Hematopoietic multipotent progenitor cell treated with erythropoietin and hydrocortisone succinate and interleukin-3 and kit ligand, for 6 days (in vitro differentiated cells): ENCODE results near the gene ANKRD33B.
"Not testable (repeated sequence)": the region's sequence is repeated elsewhere in the genome, so short reads cannot be mapped to it uniquely, and the experiment has no call there.

Experiments used
- DNase-seq: peaks from one replicate; pipeline ENCODE4 v3.0.0-alpha.2; 2015

The ANKRD33B gene

DNA sequence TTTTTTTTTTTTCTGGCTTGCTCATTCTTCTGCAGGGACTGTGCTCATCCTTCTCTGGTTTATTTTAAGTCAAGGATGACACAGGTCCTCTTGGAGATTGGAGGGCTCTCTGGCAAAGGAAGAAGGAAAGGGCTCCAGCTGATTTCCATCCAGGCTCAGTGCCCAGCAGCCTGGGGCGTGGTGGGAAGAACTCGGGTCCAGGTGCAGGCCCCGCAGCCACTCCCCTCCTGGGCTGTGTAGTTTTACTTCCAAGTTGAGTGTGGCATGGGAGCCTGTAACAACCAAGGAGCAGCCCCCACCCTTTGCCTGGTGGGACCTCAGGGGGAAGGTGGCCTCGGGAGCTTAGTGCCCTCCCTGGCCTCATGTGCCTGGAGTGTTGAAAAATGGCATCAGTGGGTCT is 58.9 kb downstream of the ANKRD33B start:
- no peak for DNase-seq

DNA sequence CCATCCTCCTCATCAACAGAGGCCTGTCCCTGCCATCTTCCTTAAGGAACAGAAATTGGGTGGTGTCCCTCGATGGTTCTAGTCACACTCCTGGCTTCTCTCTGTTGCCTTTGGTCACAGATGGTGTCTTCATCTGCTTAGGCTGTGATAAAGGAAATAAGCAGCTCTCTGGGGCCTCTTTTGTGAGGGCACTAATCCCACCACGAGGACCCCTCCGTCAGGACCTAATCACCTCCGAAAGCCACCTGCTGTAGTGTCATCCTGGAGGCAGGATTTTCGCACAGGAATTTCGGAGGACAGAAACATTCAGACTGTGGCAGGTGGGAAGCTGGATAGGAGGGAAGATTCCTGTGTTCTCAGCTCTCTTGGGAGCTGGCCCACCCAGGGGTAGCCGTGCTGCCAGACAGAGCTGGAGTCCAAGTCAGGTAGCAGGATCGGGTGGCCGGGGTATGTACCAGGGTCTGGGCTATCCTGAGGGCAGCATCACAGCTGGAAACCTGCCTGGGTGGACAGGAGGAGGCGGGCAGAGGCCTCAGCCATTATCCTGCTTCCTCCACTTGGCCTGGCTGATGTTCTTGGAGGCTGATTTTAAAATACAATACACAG is 59.5 kb downstream of the ANKRD33B start:
- no peak for DNase-seq

DNA sequence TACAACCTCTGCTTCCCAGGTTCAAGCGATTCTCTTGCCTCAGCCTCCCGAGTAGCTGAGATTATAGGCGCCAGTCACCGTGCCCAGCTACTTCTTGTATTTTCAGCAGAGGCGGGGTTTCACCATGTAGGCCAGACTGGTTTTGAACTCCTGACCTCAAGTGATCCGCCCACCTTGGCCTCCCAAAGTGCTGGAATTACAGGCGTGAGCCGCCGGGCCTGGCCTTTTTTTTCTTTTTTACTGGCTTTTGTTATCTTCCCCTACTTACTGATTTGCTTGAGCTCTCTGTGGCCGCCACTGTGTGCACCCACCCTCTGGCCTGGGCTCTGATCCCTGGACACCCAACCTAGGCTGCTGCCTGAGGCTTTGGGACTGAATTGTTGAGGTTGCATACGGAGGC is 60.3 kb downstream of the ANKRD33B start:
- DNase-seq, result no peak

DNA sequence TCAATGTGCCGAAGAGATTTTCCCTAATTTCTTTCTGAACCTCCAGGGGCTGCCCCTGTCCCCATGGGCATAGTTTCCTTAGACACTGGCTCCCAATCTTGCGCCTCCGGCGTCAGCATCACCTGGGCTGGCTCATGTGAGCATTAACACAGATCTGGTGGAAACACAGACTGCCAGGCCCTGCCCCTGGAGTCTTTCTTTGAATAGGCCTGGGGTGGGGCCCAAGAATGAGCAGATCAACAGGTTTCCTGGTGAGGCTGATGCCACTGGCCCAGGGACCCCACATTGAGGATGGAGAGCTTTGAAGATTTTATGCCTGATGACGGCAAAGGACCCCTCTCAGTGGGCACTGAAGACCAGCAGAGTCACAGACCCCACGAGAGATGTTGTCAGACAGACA is 60.8 kb downstream of the ANKRD33B start:
- no peak for DNase-seq

DNA sequence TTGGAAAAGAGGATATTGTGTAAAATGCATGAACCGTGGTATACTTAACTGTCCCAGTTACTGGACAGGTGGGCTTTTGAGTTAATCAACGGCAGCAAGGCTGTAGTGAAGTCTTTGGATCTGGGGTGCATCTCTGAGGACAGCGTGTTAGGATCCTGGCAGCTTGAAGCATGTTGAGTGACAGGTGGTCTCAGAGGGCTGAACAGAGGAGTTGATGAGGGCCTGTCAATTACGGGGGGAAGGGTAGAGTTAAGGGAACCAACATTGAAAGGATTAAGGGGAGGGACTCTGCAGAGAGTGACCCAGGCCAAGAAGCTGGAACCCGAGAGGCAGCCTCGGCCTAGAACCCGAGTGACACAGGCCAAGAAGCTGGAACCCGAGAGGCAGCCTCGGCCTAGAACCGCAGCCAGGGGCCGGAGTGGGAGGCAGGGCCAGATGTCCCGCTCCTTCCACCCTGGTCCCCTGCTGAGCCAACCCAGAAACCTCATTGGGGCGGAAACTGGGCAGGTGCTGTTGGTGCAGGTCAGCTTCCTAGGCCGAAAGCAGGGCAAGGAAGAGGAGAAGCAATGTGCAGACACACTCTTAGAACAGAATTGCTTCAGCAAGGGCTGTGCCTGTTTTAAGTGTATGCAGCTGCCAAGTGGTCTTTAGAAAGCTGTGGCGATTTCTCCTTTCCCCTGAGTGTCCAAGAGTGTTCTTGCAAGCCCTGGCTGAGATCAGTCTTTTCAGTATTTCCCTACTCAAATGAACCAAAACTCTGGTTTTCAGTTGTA is 62.0 kb downstream of the ANKRD33B start:
- DNase-seq, result no peak

DNA sequence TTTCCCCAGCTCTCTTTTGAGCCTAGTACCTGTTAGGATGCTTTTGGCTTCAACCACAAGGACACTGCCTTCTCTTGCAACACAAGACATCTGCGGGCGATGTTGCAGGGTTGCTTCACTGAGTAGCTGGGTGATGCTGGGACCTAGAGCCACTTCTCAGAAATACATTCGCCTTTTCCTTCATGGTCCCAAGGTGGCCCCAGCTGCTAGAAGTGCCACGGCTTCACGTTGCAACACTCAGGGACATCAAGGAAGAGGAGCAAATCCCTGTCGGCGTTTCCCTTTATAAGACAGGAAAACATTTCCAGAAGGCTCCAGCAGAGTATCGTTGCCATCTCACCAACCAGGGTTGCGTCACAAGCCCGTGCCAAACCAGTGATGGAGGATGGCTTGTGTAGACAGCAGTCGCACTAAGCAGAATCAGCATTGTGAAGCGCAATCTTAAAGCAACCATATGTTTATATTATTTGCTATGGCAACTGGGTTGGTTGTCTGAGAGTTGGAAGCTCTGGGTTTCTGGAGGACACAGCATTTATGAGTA is 62.7 kb downstream of the ANKRD33B start:
- peak; percentile 68 for DNase-seq

DNA sequence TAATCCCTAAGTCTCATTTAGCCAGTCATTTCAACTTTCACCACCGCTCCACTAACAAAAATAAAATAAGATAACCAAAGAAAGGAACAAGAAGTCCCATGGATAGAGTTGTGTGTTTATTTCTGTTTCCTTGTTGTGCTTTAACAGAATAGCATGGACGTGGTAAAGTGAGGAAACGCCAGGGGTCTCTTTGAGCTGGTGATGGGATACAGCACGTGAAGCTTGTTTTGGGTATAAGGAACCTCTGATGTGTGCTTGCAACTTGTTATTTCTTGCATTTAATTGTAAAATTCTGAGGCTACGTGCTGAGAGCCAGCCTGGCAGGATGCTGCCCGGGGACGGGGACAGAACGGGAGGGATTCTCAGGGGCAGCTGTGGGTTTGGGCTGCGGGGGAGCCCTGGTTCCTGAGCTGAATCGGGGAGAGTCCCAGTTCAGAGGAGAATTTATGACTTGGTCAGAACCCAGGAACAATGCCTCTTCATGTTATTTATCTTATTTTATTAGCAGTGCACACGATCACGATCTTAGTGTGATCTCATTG is 63.4 kb downstream of the ANKRD33B start:
- DNase-seq, result no peak

DNA sequence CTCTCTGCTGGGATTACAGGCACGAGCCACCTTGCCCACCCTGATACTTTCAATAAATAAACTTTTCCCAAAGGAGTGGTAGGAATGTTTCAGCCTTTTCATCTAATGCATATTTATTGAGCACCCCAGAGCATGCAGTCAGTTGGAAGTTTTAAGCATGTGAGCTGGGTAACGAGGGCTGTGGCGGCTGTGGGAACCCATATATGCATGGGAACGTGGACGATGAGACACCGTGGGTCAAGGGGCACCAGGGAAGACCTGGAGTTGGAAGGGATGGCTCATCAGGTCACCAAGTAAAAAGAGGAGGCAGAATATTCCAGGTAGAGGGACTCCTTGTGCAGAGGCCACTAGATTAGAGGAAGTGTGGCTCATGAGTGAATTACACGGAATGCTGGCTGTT is 64.7 kb downstream of the ANKRD33B start:
- no peak for DNase-seq

DNA sequence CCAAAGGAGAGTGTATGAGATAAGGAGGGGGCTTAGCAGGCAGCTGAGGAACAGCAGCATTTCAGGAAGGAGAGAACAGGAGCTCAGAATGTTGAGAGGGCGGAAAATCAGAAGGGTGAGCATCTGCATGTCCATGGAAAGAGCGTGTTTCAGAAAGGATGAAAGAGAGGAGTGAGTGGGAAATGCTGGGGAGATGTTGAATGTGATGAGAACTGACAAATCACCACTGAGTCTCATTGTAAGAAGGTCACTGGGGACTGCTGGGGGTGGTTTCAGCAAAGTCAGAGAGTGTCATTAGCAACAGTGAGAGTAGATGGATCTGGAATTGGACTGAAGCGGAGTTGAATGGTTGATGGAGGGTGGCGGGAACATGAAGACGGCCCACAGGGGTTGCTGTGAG is 65.8 kb downstream of the ANKRD33B start:
- DNase-seq, result no peak

DNA sequence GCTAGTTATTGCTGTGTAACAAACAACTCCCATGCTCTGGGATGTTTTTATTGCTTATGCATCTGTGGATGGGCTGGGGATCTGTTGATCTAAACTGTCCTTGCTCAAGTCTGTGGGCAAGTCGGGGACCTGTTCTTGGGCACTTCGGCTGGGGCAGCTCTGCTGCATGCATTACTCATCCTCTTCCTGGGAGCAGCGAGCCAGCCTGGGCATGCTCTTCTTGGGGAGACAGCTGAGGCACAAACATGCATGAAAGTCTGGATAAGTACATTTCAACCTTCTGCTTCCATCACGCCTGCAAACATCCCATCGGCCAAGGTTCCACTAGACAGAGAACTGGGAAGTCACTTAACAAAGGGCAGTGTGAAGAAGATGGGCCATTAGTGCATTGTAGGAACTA is 66.3 kb downstream of the ANKRD33B start:
- DNase-seq, result no peak

DNA sequence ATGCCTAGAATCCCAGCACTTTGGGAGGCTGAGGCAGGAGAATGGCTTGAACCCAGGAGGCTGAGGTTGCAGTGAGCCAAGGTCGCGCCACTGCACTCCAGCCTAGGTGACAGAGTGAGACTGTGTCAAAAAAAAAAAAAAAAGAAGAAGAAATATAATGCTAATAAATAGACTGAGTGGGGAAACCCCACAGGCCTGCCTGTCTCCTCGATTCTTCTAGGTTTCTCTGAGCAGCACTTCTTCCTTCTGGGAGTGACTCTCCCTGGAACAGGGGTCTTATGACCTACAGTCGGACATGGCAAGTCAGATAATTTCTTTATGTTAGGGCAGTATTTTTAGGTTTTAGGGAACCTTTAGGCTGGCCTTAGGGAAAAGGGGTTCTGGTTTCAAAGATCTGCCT is 66.9 kb downstream of the ANKRD33B start:
- DNase-seq, result not testable (repeated sequence)

DNA sequence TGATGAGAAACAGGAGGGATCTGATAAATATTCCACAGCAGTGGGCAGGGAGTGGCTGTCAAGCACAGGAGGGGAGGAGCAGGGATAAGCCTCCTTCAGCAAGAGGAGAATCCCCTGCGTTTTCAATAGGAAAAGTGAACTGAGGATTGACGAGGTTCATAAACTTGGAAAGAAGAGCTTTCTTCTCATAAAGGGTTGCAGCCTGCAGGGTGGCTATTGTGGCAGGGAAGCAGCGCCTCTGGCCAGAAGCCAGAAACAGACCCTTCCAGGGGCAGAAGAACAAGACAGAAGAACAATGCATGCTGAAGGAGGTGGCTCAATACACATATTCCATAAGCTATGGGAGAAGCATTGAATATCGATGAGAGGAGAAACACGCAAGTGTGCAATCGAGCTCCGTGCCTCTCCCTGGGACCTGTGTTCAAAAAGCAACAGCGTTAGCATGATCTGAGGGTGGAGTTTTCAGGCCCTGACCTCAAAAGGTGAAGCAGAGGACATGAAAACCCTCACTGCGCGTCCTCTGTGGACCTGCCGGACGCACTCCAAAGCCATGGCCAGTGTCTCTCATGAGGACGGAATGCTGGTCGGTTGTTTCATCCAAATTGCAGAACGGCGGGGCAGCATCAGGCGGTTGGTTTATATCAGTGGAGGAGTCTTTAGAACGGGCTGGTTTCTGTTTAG is 67.6 kb downstream of the ANKRD33B start:
- no peak for DNase-seq

DNA sequence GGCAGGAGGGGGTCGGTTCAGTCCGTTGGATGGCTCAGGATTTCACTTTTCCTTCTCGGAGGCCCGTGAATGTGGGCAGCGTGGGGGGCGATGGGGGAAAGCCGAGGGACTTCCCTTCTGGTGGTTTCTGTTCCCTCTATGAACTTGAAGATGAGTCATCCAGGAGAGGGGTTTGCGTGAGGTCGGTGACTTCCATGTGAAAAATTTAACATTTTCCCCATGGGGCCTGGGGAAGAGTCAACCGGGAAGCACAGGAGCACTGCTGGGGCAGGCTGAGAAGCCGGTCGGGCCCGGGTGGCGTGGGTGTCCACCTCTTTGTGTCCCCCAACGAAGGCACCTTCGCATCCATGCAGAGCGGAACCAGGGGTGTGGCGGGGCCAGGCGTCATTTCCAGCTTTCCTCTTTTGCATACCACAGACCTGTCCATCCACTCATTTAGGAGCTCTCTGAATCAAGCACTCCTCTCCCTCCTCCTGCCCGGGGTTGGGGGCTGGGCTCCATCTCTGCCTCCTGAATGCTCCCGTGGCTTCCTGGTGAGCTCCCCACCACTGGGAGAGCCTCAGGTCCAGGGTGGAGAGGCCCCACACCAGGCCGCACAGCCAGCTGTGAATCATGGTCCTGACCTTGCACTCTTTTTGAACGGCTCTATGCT is 68.4 kb downstream of the ANKRD33B start:
- no peak for DNase-seq

DNA sequence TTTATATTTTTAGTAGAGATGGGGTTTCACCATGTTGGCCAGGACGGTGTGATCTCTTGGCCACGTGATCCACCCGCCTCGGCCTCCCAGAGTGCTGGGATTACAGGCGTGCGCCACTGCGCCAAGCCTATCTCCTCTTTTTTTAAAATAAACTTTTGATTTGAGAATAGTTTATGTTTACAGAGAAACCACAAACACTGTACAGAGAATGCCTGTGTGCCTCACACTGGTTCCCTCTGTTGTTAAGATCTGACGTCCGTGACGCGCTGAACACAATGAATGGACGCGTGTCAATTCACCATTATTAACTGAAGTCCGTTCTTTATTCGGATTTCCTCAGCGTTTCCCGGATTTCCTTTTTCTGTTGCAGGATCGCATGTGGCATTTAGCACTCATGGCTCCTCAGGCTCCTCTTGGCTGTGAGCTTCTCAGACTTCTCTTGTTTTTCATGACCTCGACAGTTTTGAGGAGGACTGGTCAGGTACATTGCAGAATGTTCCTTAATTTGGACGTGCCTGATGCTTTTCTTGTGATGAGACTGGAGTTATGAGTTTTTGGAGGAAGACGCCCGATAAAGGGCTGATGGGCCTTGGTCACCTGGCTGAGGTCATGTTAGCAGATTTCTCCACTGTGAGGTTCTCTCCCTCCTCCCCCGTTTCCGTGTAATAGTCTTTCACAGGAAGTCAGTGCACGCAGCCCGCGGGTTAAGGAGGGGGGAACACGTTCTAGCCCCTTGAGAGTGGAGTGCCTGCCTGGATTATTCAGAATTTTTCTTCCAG is 69.6 kb downstream of the ANKRD33B start:
- DNase-seq, result no peak

DNA sequence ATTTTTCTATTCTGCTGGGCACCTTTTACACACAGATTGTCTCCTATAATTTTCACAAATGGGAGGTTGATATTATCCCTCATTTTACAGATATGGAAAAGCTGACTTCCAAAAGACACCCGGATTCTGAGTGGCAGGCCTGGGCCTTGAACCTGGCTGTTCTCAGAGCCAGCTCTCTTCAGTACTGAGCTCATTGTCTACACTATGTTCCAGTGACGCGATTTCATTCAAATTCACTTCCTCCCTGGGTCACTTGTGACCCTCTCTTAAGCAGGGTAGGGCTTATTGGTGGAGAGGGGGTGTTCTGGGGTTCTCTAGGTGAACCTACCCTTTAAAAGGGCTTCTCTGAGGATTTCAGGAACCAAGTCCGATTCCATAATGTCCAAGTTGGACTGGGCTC is 70.2 kb downstream of the ANKRD33B start:
- DNase-seq, result no peak

DNA sequence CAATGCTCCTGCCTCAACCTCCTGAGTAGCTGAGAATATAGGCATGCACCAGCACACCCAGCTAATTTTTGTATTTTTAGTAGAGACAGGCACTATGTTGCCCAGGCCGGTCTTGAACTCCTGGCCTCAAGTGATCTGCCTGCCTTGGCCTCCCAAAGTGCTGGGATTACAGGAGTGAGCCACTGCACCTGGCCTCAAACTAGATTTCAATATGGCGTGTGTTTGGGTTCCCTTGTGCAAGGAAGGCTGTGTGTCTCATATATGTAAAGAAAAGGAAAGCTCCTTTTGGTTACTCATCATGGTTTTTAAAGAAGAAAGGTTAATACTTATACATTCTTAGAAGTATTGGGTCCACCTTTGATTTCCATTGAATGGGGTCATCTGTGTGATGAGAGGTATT is 70.7 kb downstream of the ANKRD33B start:
- no peak for DNase-seq

DNA sequence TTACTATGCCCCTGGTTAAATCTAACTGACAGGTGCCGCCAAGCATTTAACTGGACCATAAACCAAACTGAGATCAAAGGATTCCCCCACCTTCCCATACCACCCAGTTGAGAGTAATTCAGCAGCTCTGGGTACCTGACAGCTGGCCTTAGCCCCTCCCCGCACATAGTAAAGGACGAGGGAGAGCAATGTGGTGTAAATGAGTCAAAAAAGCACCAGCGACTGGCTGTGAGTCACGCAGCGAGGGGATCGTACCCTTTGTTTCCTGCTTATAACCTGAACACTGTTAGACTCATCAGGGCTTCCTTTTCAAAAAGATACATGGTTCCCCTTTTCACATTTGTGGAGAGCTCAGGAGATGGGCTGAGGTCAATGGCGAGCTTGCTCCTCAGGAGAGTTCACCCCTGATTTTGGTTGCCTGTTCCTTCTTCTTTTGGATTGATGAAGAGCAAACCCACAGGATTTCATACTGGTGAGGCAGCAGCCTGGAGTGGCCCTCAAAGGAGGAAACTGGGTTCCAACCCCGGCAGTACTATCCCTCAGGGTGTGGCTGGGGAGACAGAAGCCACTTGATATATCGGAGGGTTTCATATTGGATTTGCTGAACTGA is 71.5 kb downstream of the ANKRD33B start:
- peak; percentile 40 for DNase-seq

DNA sequence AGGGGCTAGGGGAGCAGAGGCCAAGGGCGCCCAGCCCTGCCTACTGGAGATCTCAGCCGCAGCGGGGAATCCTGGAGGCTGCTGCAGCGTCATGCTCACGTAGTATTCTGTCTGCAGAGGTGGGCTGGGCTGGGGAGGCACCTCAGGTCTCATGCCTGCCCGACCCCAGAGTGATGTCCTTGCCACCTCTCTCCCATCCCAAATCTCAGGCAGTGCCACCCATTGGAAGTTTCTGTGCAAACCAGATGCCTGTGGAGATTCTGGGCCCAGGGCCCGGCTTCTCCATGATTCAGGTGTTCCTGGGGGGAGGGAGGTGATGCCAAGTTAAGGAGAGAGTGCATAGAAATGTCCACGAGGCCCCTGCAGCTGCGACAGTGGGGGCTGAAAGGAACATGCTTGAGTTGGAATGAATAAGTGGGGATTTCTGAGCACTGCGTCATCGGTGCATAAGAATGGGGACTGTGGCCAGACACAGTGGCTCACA is 72.0 kb downstream of the ANKRD33B start:
- DNase-seq, result no peak

DNA sequence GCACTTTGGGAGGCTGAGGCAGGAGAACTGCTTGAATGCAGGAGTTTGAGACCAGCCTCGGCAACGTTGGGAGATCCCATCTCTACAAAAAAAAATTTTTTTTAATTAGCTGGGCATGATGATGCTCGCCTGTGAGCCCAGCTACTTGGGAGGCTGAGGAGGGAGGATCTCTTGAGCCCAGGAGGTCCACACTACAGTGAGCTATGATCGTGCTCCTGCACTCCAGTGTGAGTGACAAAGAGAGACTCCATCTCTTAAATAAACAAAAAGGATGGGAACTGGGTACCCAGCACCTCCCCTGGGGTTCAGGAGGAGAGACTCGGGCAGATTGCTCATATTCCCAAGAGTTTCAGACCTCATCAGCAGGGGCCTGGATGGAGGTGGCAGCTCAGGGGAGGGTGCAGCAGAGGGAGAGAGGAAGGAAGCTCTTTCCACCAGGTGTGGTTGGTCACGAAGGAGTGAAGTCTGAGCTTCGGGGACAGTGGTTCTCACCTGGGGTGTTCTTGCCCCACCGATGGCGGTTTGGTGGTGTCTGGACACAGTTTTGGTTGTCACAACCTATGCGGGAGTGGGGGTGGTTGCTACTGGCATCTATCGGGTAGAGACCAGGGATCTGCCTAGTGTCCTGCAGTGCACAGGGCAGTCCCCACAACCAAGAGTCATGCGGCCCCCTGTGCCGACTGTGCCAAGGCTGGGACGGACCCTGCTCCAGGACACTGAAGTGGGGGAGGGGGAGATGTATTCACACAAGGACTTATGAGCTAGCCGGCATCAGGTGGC is 72.7 kb downstream of the ANKRD33B start:
- DNase-seq, result no peak

DNA sequence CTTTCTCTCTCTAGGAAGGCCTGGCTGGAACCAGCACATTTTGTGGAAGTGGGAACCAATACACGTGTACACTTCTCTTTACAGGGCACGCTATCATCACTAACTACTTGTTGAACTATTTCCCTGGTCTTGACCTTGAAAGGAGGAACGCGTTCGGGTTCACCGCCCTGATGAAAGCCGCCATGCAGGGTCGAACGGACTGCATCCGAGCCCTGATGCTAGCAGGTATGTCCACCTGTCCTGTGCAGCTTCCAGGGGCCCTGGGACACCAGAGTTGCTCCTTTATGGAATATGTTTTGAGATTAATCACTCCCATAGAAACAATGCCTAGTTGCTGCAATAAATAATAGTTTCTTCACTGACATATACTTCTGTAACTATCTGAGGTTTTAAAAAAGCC is 74.1 kb downstream of the ANKRD33B start:
- no peak for DNase-seq

DNA sequence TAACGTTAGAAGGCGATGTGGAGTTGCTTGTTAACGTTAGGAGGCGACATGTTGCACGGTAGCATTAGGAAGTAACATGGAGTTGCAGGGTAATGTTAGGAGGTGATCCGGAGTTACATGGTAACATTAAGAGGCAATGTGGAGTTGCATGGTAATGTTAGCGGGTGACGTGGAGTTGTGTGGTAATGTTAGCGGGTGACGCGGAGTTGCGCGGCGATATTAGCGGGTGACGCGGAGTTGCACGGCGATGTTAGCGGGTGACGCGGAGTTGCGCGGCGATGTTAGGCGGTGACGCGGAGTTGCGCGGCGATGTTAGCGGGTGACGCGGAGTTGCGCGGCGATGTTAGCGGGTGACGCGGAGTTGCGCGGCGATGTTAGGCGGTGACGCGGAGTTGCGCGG is 74.9 kb downstream of the ANKRD33B start:
- not testable (repeated sequence) for DNase-seq
